Nephron (organoid): ENCODE measurements around the gene SLCO3A1.

Source experiments
- H3K27ac Mint-ChIP-seq, 3 experiments: 2 replicates each; pipeline ENCODE4 v1.8.0; 2020; ENCODE audit warnings: mixed read lengths in 3 of 3, mild to moderate bottlenecking in 2 of 3, moderate library complexity in 1 of 3
- H3K27me3 Mint-ChIP-seq: 2 replicates; pipeline ENCODE4 v1.8.0; 2021; ENCODE audit warnings: low read depth, mild to moderate bottlenecking, moderate library complexity, mixed read lengths
- H3K36me3 Mint-ChIP-seq: 2 replicates; pipeline ENCODE4 v1.8.0; 2020; ENCODE audit warnings: low read depth, mixed read lengths
- H3K4me1 Mint-ChIP-seq: 2 replicates; pipeline ENCODE4 v1.8.0; 2020; ENCODE audit warnings: mixed read lengths
- H3K4me3 Mint-ChIP-seq, 3 experiments: 2 replicates each; pipeline ENCODE4 v1.8.0; 2020; ENCODE audit warnings: mild to moderate bottlenecking in 3 of 3, mixed read lengths in 3 of 3, moderate library complexity in 2 of 3
- H3K9me3 Mint-ChIP-seq: 2 replicates; pipeline ENCODE4 v1.8.0; 2020; ENCODE audit warnings: mixed read lengths
- CTCF ChIP-seq, 3 experiments: fragments of 200-600 bp; sonication (generic); IDR thresholded peaks; one replicate each; pipeline ENCODE4 v1.5.0; 2021; ENCODE audit warnings: antibody characterized with exemption in 3 of 3; ENCODE audit not compliant: unreplicated experiment in 3 of 3

The SLCO3A1 gene

GRCh38 chr15:92120094-92120795, 266.7 kb downstream of the SLCO3A1 start:
- peaks cover 19% of the 10 kb centered on the region for H3K27me3 Mint-ChIP-seq
- H3K36me3 Mint-ChIP-seq = peaks cover 7% of the 10 kb centered on the region
- H3K4me3 Mint-ChIP-seq = no peak overlapping the region
- TF ChIP-seq CTCF (IDR thresholded peaks at IDR 0.05; ENCODE audit: unreplicated experiment in 3 of 3) = no peak
- H3K27ac Mint-ChIP-seq = peak overlapping the region in 2 of 3 experiments; percentile 7 to 15
- peaks cover 5% of the 10 kb centered on the region for H3K9me3 Mint-ChIP-seq
- peaks cover 34% of the 10 kb centered on the region for H3K4me1 Mint-ChIP-seq

DNA sequence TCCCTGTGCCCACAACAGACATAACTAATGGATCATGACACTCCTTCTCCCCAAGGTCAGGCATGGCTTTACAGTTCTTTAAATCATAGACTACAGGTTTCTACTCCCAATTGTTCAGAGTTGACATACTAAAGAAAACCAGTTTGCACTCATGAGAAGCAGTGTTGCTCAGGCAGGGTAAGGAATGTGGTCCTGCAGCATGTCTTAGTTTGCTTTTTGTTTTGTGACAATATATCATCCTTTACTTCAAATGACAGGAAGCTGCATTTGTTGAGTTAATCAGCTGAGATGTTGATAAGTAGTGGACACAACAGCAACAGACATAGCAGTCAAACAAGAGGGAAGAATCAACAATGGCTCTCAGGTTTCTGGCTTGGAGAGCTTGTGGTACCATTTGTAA, 267.5 kb downstream of the SLCO3A1 start:
- Mint-ChIP-seq H3K27ac (peak overlapping the region in 2 of 3 experiments; percentile 7 to 15), H3K4me3 (no peak overlapping the region), H3K27me3 (peaks cover 25% of the 10 kb centered on the region), H3K36me3 (peaks cover 7% of the 10 kb centered on the region), H3K9me3 (peaks cover 5% of the 10 kb centered on the region), H3K4me1 (peaks cover 35% of the 10 kb centered on the region)
- no peak for TF ChIP-seq CTCF (IDR thresholded peaks at IDR 0.05; ENCODE audit: unreplicated experiment in 3 of 3)

DNA sequence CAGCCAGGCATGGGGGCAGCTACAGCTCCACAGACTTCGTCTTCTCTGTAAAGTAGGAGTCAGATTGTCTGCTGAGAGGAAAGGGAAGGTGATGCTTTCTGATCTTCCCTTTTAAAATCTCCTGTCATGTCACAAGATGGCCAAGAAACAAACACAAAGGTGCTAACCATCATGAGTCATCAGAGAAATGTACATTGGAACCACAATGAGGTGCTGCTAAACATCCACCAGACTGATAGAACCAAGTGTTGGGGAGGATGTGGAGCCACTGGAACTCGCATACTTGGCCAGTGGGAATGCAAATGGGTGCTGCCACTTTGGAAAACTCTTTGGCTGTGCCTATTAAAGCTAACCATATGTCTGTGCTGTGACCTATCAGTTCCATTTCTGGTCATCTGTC, 268.8 kb downstream of the SLCO3A1 start:
- Mint-ChIP-seq H3K4me3 (no peak overlapping the region), H3K4me1 (peaks cover 29% of the 10 kb centered on the region), H3K27me3 (peaks cover 29% of the 10 kb centered on the region), H3K36me3 (peaks cover 7% of the 10 kb centered on the region), H3K27ac (no peak overlapping the region), H3K9me3 (peaks cover 5% of the 10 kb centered on the region)
- no peak for TF ChIP-seq CTCF (IDR thresholded peaks at IDR 0.05; ENCODE audit: unreplicated experiment in 3 of 3)

DNA sequence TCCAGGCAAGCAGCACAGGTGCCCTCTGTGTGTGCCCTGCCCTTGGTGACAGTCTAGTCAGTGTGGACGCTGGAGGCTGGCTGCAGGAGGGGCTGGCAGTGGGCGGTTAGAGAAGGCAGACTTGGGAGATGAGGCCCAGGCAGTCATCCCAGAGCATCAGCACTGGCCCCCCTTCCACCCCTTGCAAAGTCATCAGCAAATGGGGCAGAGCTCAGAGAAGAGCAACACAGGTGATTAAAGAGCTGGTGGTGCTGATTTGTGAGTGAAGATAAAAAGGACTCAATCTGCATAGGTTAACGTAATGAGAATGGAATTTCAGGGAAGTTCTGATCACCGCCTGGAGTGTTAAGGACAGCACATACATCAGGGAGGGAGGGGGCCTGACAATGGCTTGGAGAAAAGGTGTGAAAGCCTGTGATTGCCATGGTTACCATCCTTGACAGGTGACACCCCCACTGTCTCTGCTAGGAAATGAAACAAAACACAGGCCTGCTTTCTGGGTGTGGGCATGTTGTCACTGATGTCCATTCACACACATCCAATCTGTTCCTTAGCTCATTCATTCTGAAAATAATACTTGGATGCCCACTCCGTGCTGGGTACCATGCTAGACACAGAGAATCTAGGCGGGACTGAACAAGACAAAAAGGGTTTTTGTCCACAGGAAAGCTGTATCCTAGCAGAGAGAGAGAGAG, 270.6 kb downstream of the SLCO3A1 start:
- Mint-ChIP-seq H3K4me3 (no peak overlapping the region), H3K27me3 (peaks cover 31% of the 10 kb centered on the region), H3K36me3 (peaks cover 7% of the 10 kb centered on the region), H3K9me3 (peaks cover 5% of the 10 kb centered on the region), H3K4me1 (peaks cover 18% of the 10 kb centered on the region), H3K27ac (no peak overlapping the region)
- no peak for TF ChIP-seq CTCF (IDR thresholded peaks at IDR 0.05; ENCODE audit: unreplicated experiment in 3 of 3)

DNA sequence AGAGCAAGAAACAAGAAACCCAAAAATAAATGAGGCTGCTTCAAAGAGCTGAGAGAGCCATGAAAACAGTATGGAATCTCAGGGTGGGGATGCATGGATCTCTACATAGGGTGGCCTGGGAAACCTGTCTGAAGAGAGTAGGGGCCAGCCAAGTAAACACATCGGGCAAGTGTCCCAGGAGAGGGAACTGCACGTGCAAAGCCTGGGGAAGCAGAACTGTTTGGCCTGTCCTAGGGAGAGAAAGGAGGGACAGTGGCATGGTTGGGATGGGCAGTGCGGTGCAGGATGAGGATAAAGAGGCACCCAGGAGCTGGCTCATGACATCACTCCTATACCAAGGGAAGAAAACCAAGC, 271.1 kb downstream of the SLCO3A1 start:
- no peak for TF ChIP-seq CTCF (IDR thresholded peaks at IDR 0.05; ENCODE audit: unreplicated experiment in 3 of 3)

GRCh38 chr15:92128788-92129187, 275.3 kb downstream of the SLCO3A1 start:
- TF ChIP-seq CTCF (IDR thresholded peaks at IDR 0.05; ENCODE audit: unreplicated experiment in 3 of 3) = no peak
- H3K9me3 Mint-ChIP-seq = no peaks in the 10 kb centered on the region
- no peak overlapping the region for H3K27ac Mint-ChIP-seq
- H3K27me3 Mint-ChIP-seq = peaks cover 29% of the 10 kb centered on the region
- no peaks in the 10 kb centered on the region for H3K36me3 Mint-ChIP-seq
- H3K4me3 Mint-ChIP-seq = no peak overlapping the region
- peaks cover 10% of the 10 kb centered on the region for H3K4me1 Mint-ChIP-seq

More for the DNA sequence above, 271.1 kb downstream of the SLCO3A1 start:
- Mint-ChIP-seq H3K36me3 (peaks cover 7% of the 10 kb centered on the region), H3K27ac (no peak overlapping the region), H3K9me3 (peaks cover 5% of the 10 kb centered on the region), H3K4me3 (no peak overlapping the region), H3K4me1 (peaks cover 18% of the 10 kb centered on the region), H3K27me3 (peaks cover 31% of the 10 kb centered on the region)
